GM12878 (cell line): ENCODE results near the gene BEST1.

ENCODE experiments used
- ETV6 ChIP-seq, 2 experiments: fragments of 450-650 bp in 1 of 2; IDR thresholded peaks in 1 of 2; conservative IDR thresholded peaks in 1 of 2; 2 replicates each; pipeline ENCODE4 v1.6.1; 2014; ENCODE audit warnings: antibody characterized with exemption in 1 of 2, borderline replicate concordance in 1 of 2, low read depth in 1 of 2, mild to moderate bottlenecking in 1 of 2, moderate library complexity in 1 of 2
- NFYB ChIP-seq: IDR thresholded peaks from 2 replicates; pipeline ENCODE4 v1.6.1; 2011; ENCODE audit warnings: low read depth, mild to moderate bottlenecking, low read length, improper control_type of control experiment, moderate library complexity; ENCODE audit not compliant: insufficient read depth
- POLR2A ChIP-seq: IDR thresholded peaks from 2 replicates; pipeline ENCODE4 v1.6.1; 2011; ENCODE audit warnings: low read depth, mild to moderate bottlenecking, low read length

GRCh38 chr11:61963016-61963281 lies 12.8 kb downstream of the BEST1 start:
- TF ChIP-seq POLR2A, result peak; percentile 77
- TF ChIP-seq ETV6 (conservative IDR thresholded peaks at IDR 0.05 in 1 of 2, IDR thresholded peaks at IDR 0.05 in 1 of 2; ENCODE audit: borderline replicate concordance in 1 of 2, low read depth in 1 of 2), result no peak
- no peak for TF ChIP-seq NFYB
